Ascending aorta (tissue), 2 donors: ENCODE data around the gene TMEM247. TPM values are rescaled to one million over a fixed set of nuclear protein-coding genes. Genes with fewer than 3 reads are reported as not detected.

Source experiments
- DNase-seq, 2 donors: peaks; one replicate each; pipeline ENCODE4 v3.0.0-alpha.2; 2019; ENCODE audit warnings: low spot score in 2 of 2
- H3K27ac ChIP-seq, 2 donors: fragments of 200-600 bp; sonication (generic); one replicate each; pipeline ENCODE4 v1.5.1; 2016 to 2017; ENCODE audit warnings: mild to moderate bottlenecking in 1 of 2
- H3K27me3 ChIP-seq: fragments of 200-600 bp; sonication (generic); one replicate; pipeline ENCODE4 v1.5.1; 2017
- H3K36me3 ChIP-seq, 2 donors: fragments of 200-600 bp; sonication (generic); one replicate each; pipeline ENCODE4 v1.5.1; 2016
- H3K4me1 ChIP-seq, 2 donors: fragments of 200-600 bp; sonication (generic); one replicate each; pipeline ENCODE4 v1.5.1; 2016 to 2017; ENCODE audit warnings: mild to moderate bottlenecking in 1 of 2
- H3K4me3 ChIP-seq, 2 donors: fragments of 200-600 bp; sonication (generic); one replicate each; pipeline ENCODE4 v1.5.1; 2016 to 2017; ENCODE audit warnings: mild to moderate bottlenecking in 1 of 2
- H3K9me3 ChIP-seq, 2 donors: fragments of 200-600 bp; sonication (generic); one replicate each; pipeline ENCODE4 v1.5.1; 2016
- intact Hi-C: fragments of 100-400 bp; cut with DNase I; formaldehyde crosslinking; loops from one replicate; pipeline ENCODE4 v1.15.1; 2023
- total RNA-seq: library from RNA; depleted of rRNA; stranded (reverse); fragments of >200 nt; gene quantifications from one replicate; pipeline ENCODE4 v1.1.0, GENCODE V29; 2016
- TF ChIP-seq, protein P1 (sequence below), 3 experiments: fragments of 200-600 bp in 2 of 3; fragments of 450-650 bp in 1 of 3; sonication (generic) in 2 of 3; IDR thresholded peaks; one replicate each; pipeline ENCODE4 v1.5.1; 2016 to 2019; ENCODE audit warnings: antibody characterized with exemption in 3 of 3, mild to moderate bottlenecking in 1 of 3, moderate library complexity in 1 of 3

The TMEM247 gene
- total RNA-seq, 1 donor from 2014 or later: not detected

- Histone ChIP-seq H3K27me3 (no peaks in the 10 kb centered on the region), H3K9me3 (no peaks in the 10 kb centered on the region), H3K4me1 (peaks cover 0 to 3% of the 10 kb centered on the region in 2 donors), H3K27ac (no peak overlapping the region), H3K4me3 (no peak overlapping the region), H3K36me3 (no peaks in the 10 kb centered on the region)
- TF ChIP-seq, protein P1, sequence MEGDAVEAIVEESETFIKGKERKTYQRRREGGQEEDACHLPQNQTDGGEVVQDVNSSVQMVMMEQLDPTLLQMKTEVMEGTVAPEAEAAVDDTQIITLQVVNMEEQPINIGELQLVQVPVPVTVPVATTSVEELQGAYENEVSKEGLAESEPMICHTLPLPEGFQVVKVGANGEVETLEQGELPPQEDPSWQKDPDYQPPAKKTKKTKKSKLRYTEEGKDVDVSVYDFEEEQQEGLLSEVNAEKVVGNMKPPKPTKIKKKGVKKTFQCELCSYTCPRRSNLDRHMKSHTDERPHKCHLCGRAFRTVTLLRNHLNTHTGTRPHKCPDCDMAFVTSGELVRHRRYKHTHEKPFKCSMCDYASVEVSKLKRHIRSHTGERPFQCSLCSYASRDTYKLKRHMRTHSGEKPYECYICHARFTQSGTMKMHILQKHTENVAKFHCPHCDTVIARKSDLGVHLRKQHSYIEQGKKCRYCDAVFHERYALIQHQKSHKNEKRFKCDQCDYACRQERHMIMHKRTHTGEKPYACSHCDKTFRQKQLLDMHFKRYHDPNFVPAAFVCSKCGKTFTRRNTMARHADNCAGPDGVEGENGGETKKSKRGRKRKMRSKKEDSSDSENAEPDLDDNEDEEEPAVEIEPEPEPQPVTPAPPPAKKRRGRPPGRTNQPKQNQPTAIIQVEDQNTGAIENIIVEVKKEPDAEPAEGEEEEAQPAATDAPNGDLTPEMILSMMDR (IDR thresholded peaks at IDR 0.05): no peak
- intact Hi-C loops: no loop called here
- no peak for DNase-seq
These were observed 18.4 kb downstream of the TMEM247 start for GRCh38 chr2:46497766-46498165.

DNA sequence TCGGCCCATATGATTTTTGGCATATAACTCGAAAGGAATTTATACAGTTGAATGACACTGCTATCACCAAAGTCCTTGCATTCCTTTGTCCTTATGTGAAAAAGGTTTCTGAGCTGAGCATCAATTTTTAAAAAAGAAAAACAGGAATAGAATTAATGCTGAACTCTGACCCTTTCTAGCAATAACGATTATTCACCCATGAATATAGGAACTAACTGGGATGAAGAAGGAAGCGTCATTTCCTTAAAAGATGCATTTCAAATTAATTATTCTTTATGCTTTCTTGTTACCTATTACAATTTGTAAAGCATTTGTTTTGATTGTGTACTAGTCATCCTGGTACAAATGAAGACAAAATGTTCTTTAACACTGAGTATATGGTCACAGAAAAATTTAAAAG lies 19.3 kb downstream of the TMEM247 start:
- peaks cover 0 to 3% of the 10 kb centered on the region in 2 donors for H3K4me1 ChIP-seq
- intact Hi-C loops: no loop called here
- no peaks in the 10 kb centered on the region for H3K36me3 ChIP-seq
- no peak overlapping the region for H3K27ac ChIP-seq
- DNase-seq: no peak
- no peaks in the 10 kb centered on the region for H3K9me3 ChIP-seq
- no peaks in the 10 kb centered on the region for H3K27me3 ChIP-seq
- H3K4me3 ChIP-seq: no peak overlapping the region
- TF ChIP-seq, protein P1 (IDR thresholded peaks at IDR 0.05): no peak

GRCh38 chr2:46499392-46499785 lies 20.0 kb downstream of the TMEM247 start:
- Histone ChIP-seq H3K27ac (peak overlapping the region; percentile 63 to 90), H3K36me3 (no peaks in the 10 kb centered on the region), H3K27me3 (no peaks in the 10 kb centered on the region), H3K4me3 (peak overlapping the region; percentile 48 to 77), H3K9me3 (no peaks in the 10 kb centered on the region), H3K4me1 (peaks cover 0 to 3% of the 10 kb centered on the region in 2 donors)
- intact Hi-C loops: no loop called here
- TF ChIP-seq, protein P1 (IDR thresholded peaks at IDR 0.05): no peak
- DNase-seq: no peak

DNA sequence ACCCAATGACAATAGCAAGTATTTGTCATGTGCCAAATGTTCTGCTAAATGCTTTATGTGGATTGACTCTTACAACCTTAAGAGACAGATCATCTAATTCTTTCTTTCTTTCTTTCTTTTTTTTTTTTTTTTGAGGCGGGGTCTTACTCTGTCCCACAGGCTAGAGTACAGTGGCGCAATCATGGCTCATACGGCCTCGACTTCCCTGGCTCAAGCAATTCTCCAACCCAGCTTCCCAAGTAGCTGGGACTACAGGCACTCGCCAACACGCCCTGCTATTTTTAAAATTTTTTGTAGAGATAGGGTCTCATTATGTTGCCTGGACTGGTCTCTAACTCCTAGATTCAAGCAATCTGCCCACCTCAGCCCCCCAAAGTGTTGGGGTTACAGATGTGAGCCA lies 21.4 kb downstream of the TMEM247 start:
- no peak for DNase-seq
- intact Hi-C loops: no loop called here
- Histone ChIP-seq H3K36me3 (no peaks in the 10 kb centered on the region), H3K27me3 (no peaks in the 10 kb centered on the region), H3K9me3 (no peaks in the 10 kb centered on the region), H3K4me3 (peak overlapping the region; percentile 48 to 77), H3K27ac (peak overlapping the region in 1 of 2 donors; percentile 63), H3K4me1 (peaks cover 0 to 3% of the 10 kb centered on the region in 2 donors)
- TF ChIP-seq, protein P1 (IDR thresholded peaks at IDR 0.05): no peak

DNA sequence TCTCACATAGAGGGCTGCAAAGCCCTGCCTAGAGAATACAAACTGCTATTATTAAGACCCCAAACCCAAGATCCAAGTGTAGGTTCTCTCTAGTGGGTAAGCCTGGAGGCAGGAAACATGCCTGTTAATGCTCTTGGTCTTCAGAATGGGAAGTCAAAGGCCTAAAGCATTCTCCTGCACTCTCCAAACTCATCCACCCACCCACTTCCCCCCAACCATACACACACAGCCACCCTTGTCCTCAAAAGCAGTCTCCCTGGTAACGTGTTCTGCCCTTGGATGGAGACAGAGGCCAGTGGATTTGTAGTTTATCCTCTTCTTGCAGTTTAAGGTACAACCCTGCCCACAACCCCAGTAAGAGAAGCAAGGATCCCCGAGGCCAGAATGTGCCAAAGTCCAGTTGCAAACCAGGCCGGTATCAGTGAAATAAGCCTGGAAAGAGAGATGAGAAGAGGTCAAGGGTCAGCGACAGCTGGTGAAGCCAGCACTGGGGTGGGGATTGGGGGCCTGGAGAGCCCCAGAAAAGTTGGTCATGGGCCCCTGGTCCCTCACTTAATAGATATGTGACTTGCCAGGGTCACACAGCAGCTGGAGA lies 23.0 kb downstream of the TMEM247 start:
- DNase-seq: no peak
- TF ChIP-seq, protein P1 (IDR thresholded peaks at IDR 0.05): no peak
- H3K9me3 ChIP-seq: no peaks in the 10 kb centered on the region
- no peaks in the 10 kb centered on the region for H3K36me3 ChIP-seq
- no peak overlapping the region for H3K27ac ChIP-seq
- H3K27me3 ChIP-seq: no peaks in the 10 kb centered on the region
- intact Hi-C loops: no loop called here
- H3K4me1 ChIP-seq: peaks cover 0 to 3% of the 10 kb centered on the region in 2 donors
- H3K4me3 ChIP-seq: no peak overlapping the region

GRCh38 chr2:46503686-46504085 lies 24.3 kb downstream of the TMEM247 start:
- Histone ChIP-seq H3K9me3 (no peaks in the 10 kb centered on the region), H3K4me1 (peaks cover 0 to 3% of the 10 kb centered on the region in 2 donors), H3K36me3 (no peaks in the 10 kb centered on the region), H3K27me3 (no peaks in the 10 kb centered on the region), H3K4me3 (no peak overlapping the region), H3K27ac (no peak overlapping the region)
- intact Hi-C loops: no loop called here
- TF ChIP-seq, protein P1 (IDR thresholded peaks at IDR 0.05): no peak
- no peak for DNase-seq
